SK-N-SH (cell line): ENCODE results near the gene KTN1. TPM values are rescaled to one million over a fixed set of nuclear protein-coding genes. Genes with fewer than 3 reads are reported as not detected.

Experiments used
- CTCF ChIA-PET: fragments of 300-600, 350-600 bp; formaldehyde crosslinking; extraction: SDS; loops from one replicate; lab custom pipeline; 2021; lab: Yijun Ruan, JAX
- POLR2A ChIA-PET: fragments of 350-600 bp; sonication (Branson Sonifier 250); formaldehyde crosslinking; extraction: SDS; loops from one replicate; lab custom pipeline; 2020; ENCODE audit warnings: antibody characterized with exemption, inconsistent platforms; lab: Yijun Ruan, JAX
- DNase-seq: peaks from one replicate; pipeline ENCODE4 v3.0.0; 2012
- H2AFZ ChIP-seq: fragments of 200-600 bp; sonication (generic); 2 replicates; pipeline ENCODE4 v1.8.1; 2016; ENCODE audit warnings: antibody characterized with exemption, mild to moderate bottlenecking, low read depth
- H3F3A ChIP-seq: fragments of 200-600 bp; sonication (generic); replicated peaks from 2 replicates; pipeline ENCODE3; 2016; ENCODE audit warnings: antibody characterized with exemption, mild to moderate bottlenecking; ENCODE audit not compliant: insufficient read depth
- H3K27ac ChIP-seq, 2 experiments: fragments of 200-500 bp in 1 of 2; fragments of 200-600 bp in 1 of 2; sonication (Bioruptor generic) in 1 of 2; sonication (generic), shearing (Covaris generic) in 1 of 2; 2 replicates each; pipeline versions ENCODE4 v1.5.1 to v1.6.1; 2014 to 2016; ENCODE audit warnings: low read depth in 2 of 2, inconsistent platforms in 1 of 2, low read length in 1 of 2, mild to moderate bottlenecking in 1 of 2, mixed read lengths in 1 of 2
- H3K27me3 ChIP-seq: fragments of 200-600 bp; sonication (generic), shearing (Covaris generic); 2 replicates; pipeline ENCODE4 v1.6.1; 2016; ENCODE audit warnings: mixed run types; ENCODE audit not compliant: insufficient read depth
- H3K36me3 ChIP-seq, 2 experiments: fragments of 200-500 bp in 1 of 2; fragments of 200-600 bp in 1 of 2; sonication (Bioruptor generic) in 1 of 2; sonication (generic) in 1 of 2; replicated peaks in 1 of 2; 2 replicates each; pipeline versions ENCODE3 to v1.5.1; 2014 to 2016; ENCODE audit warnings: low read length in 1 of 2, mild to moderate bottlenecking in 1 of 2; ENCODE audit not compliant: insufficient read depth in 2 of 2, control insufficient read depth in 1 of 2
- H3K4me1 ChIP-seq, 2 experiments: fragments of 200-500 bp in 1 of 2; fragments of 200-600 bp in 1 of 2; sonication (Bioruptor generic) in 1 of 2; sonication (generic), shearing (Covaris generic) in 1 of 2; 2 replicates each; pipeline versions ENCODE4 v1.5.1 to v1.6.1; 2014 to 2016; ENCODE audit warnings: low read depth in 1 of 2, low read length in 1 of 2, mixed run types in 1 of 2; ENCODE audit not compliant: insufficient read depth in 2 of 2, control insufficient read depth in 1 of 2
- H3K4me2 ChIP-seq: fragments of 200-600 bp; sonication (generic), shearing (Covaris generic); 2 replicates; pipeline ENCODE4 v1.6.1; 2017; ENCODE audit warnings: mixed run types
- H3K4me3 ChIP-seq, 2 experiments: fragments of 200-500 bp in 1 of 2; fragments of 200-600 bp in 1 of 2; sonication (Bioruptor generic) in 1 of 2; sonication (generic), shearing (Covaris generic) in 1 of 2; 2 replicates each; pipeline versions ENCODE4 v1.5.1 to v1.8.1; 2014 to 2016; ENCODE audit warnings: low read depth in 2 of 2, inconsistent platforms in 1 of 2, low read length in 1 of 2, mild to moderate bottlenecking in 1 of 2, mixed read lengths in 1 of 2, moderate library complexity in 1 of 2
- H3K79me2 ChIP-seq: fragments of 200-600 bp; sonication (generic); 2 replicates; pipeline ENCODE4 v1.8.1; 2017; ENCODE audit warnings: mild to moderate bottlenecking; ENCODE audit not compliant: insufficient read depth
- H3K9ac ChIP-seq: fragments of 200-600 bp; sonication (generic); 2 replicates; pipeline ENCODE4 v1.6.1; 2017; ENCODE audit warnings: mixed run types
- H3K9me2 ChIP-seq: fragments of 200-600 bp; sonication (generic); 2 replicates; pipeline ENCODE4 v1.6.1; 2017; ENCODE audit warnings: mixed run types
- H3K9me3 ChIP-seq: fragments of 200-600 bp; sonication (generic); 2 replicates; pipeline ENCODE4 v1.6.1; 2017; ENCODE audit warnings: mixed run types, mild to moderate bottlenecking, moderate library complexity
- H4K20me1 ChIP-seq: fragments of 200-600 bp; sonication (generic); 2 replicates; pipeline ENCODE4 v1.6.1; 2017; ENCODE audit warnings: mild to moderate bottlenecking, mixed run types; ENCODE audit not compliant: insufficient read depth
- CHD2 ChIP-seq: fragments of 150-350 bp; IDR thresholded peaks from 2 replicates; pipeline ENCODE4 v1.6.1; 2018; ENCODE audit warnings: low read length; ENCODE audit not compliant: partially characterized antibody
- FOSL2 ChIP-seq: IDR thresholded peaks from 2 replicates; pipeline ENCODE4 v1.4.0; 2012; ENCODE audit warnings: low read depth, mild to moderate bottlenecking, moderate library complexity, borderline replicate concordance
- FOXM1 ChIP-seq: IDR thresholded peaks from 2 replicates; pipeline ENCODE4 v1.4.0; 2012; ENCODE audit warnings: low read depth, mild to moderate bottlenecking
- GABPA ChIP-seq: IDR thresholded peaks from 2 replicates; pipeline ENCODE4 v1.4.0; 2012; ENCODE audit warnings: low read depth, mild to moderate bottlenecking
- IRF3 ChIP-seq: fragments of 150-350 bp; IDR thresholded peaks from 2 replicates; pipeline ENCODE4 v1.6.1; 2016; ENCODE audit warnings: mild to moderate bottlenecking, low read depth, low read length
- JUND ChIP-seq: IDR thresholded peaks from 2 replicates; pipeline ENCODE4 v1.4.0; 2012
- NRF1 ChIP-seq: IDR thresholded peaks from 2 replicates; pipeline ENCODE4 v1.6.1; 2012; ENCODE audit warnings: low read depth, mild to moderate bottlenecking, low read length
- PBX3 ChIP-seq: IDR thresholded peaks from 2 replicates; pipeline ENCODE4; 2012
- RAD21 ChIP-seq: IDR thresholded peaks from 2 replicates; pipeline ENCODE4 v1.6.1; 2012; ENCODE audit warnings: mild to moderate bottlenecking, low read length
- RCOR1 ChIP-seq: fragments of 150-350 bp; IDR thresholded peaks from 2 replicates; pipeline ENCODE4 v1.6.1; 2017; ENCODE audit warnings: antibody characterized with exemption, low read length
- RFX5 ChIP-seq: IDR thresholded peaks from 2 replicates; pipeline ENCODE4 v1.6.1; 2012; ENCODE audit warnings: mild to moderate bottlenecking, improper control_type of control experiment, low read length
- SIN3A ChIP-seq: IDR thresholded peaks from 2 replicates; pipeline ENCODE4 v1.6.1; 2012; ENCODE audit warnings: low read depth, mild to moderate bottlenecking, low read length, moderate library complexity, borderline replicate concordance
- TCF12 ChIP-seq: IDR thresholded peaks from 2 replicates; pipeline ENCODE4 v1.4.0; 2012
- USF1 ChIP-seq: IDR thresholded peaks from 2 replicates; pipeline ENCODE4 v1.4.0; 2012; ENCODE audit warnings: low read depth, borderline replicate concordance
- YY1 ChIP-seq: IDR thresholded peaks from 2 replicates; pipeline ENCODE4 v1.4.0; 2012; ENCODE audit warnings: low read depth, mild to moderate bottlenecking
- WGBS: methylation state at CpG from one replicate; pipeline ENCODE4 v1.1.6; 2017; ENCODE audit warnings: low lambda C conversion rate; 5-methylcytosine and 5-hydroxymethylcytosine counted together
- polyA plus RNA-seq, 3 experiments: library from polyadenylated mRNA; depleted of rRNA; stranded (reverse); fragments of >200 nt; gene quantifications; 2 replicates each; pipeline ENCODE4 v1.2.3, GENCODE V29; 2012
- TF ChIP-seq, protein P1 (sequence below): fragments of 200-600 bp; sonication (generic); IDR thresholded peaks from 2 replicates; pipeline ENCODE4 v1.6.1; 2017; ENCODE audit warnings: antibody characterized with exemption, mild to moderate bottlenecking, moderate library complexity
- TF ChIP-seq, protein P2 (sequence below): IDR thresholded peaks from 2 replicates; pipeline ENCODE4 v1.4.0; 2012; ENCODE audit warnings: low read depth, borderline replicate concordance
- TF ChIP-seq, protein P3 (sequence below): IDR thresholded peaks from 2 replicates; pipeline ENCODE4 v1.6.1; 2012; ENCODE audit warnings: mild to moderate bottlenecking, low read depth, low read length, moderate library complexity

KTN1 gene
- polyA plus RNA-seq, 1 of the 3 experiments (the other 2 are of a cell fraction) = 39.5 TPM

DNA sequence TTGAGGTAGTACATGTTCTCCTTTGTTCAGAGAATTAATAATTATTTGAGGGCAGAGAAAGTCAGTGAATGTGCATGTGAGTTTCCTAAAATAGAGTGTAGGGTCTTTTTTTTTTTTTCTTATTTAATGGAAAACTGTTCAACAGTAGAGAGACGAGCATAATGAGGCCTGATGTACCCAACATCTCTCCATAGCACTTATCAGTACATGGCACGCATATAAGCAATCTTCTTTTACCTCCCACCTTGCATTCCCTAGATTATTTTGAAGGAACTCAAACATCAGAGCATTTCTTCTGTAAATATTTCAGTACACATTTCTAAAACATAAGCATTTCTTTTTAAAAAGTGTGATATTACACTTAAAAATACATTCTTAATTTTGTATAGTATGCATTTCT, 87.8 kb downstream of the KTN1 start (continued):
- TF ChIP-seq RFX5 = no peak
- TF ChIP-seq, protein P1, sequence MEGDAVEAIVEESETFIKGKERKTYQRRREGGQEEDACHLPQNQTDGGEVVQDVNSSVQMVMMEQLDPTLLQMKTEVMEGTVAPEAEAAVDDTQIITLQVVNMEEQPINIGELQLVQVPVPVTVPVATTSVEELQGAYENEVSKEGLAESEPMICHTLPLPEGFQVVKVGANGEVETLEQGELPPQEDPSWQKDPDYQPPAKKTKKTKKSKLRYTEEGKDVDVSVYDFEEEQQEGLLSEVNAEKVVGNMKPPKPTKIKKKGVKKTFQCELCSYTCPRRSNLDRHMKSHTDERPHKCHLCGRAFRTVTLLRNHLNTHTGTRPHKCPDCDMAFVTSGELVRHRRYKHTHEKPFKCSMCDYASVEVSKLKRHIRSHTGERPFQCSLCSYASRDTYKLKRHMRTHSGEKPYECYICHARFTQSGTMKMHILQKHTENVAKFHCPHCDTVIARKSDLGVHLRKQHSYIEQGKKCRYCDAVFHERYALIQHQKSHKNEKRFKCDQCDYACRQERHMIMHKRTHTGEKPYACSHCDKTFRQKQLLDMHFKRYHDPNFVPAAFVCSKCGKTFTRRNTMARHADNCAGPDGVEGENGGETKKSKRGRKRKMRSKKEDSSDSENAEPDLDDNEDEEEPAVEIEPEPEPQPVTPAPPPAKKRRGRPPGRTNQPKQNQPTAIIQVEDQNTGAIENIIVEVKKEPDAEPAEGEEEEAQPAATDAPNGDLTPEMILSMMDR = no peak
- TF ChIP-seq USF1 = no peak

DNA sequence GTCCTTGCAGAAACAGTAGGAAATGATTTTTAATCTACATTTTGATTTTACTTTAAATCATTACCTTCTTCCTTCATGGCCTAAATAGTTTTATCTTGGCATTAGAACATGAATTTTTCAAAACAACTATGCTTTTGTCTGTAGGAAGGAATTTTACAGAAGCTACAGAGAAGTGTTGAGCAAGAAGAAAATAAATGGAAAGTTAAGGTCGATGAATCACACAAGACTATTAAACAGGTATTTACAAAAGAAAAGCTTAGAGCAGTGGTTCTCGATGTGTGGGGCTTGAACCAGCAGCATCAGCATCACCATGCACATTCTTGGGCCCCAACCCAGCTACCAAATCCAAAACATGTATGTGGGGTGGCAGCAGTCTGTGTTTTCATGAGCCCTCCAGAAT, 91.6 kb downstream of the KTN1 start:
- Histone ChIP-seq H3K27ac (no peak overlapping the region), H3K9me2 (no peaks in the 10 kb centered on the region), H3K9me3 (no peaks in the 10 kb centered on the region), H3K9ac (no peak overlapping the region), H3K27me3 (no peaks in the 10 kb centered on the region), H3K4me2 (no peak overlapping the region), H3K36me3 (peaks cover 77 to 81% of the 10 kb centered on the region in 2 experiments), H3F3A (no peaks in the 10 kb centered on the region), H2AFZ (no peak overlapping the region), H3K79me2 (no peaks in the 10 kb centered on the region), H3K4me1 (no peaks in the 10 kb centered on the region; a peak in 1 of 4 replicates), H4K20me1 (no peaks in the 10 kb centered on the region), H3K4me3 (no peak overlapping the region)
- no peak for DNase-seq
- ChIA-PET CTCF (interaction anchor here (0.6 to 2.1 kb wide), 3 partner anchors 23 to 234 kb away, joined by 3 to 6 read pairs (median 5); no protein-coding TSS in a partner anchor), POLR2A (no interaction called here)
- WGBS = 91% methylated on average over 2 of the region's 2 CpGs
- TF ChIP-seq GABPA (no peak), SIN3A (no peak), PBX3 (no peak), NRF1 (no peak), FOXM1 (no peak), JUND (no peak), FOSL2 (no peak), RAD21 (no peak), TCF12 (no peak), RCOR1 (no peak), YY1 (no peak), USF1 (no peak), IRF3 (no peak), CHD2 (no peak)
- TF ChIP-seq, protein P2, sequence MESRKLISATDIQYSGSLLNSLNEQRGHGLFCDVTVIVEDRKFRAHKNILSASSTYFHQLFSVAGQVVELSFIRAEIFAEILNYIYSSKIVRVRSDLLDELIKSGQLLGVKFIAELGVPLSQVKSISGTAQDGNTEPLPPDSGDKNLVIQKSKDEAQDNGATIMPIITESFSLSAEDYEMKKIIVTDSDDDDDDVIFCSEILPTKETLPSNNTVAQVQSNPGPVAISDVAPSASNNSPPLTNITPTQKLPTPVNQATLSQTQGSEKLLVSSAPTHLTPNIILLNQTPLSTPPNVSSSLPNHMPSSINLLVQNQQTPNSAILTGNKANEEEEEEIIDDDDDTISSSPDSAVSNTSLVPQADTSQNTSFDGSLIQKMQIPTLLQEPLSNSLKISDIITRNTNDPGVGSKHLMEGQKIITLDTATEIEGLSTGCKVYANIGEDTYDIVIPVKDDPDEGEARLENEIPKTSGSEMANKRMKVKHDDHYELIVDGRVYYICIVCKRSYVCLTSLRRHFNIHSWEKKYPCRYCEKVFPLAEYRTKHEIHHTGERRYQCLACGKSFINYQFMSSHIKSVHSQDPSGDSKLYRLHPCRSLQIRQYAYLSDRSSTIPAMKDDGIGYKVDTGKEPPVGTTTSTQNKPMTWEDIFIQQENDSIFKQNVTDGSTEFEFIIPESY = no peak
- TF ChIP-seq, protein P3, sequence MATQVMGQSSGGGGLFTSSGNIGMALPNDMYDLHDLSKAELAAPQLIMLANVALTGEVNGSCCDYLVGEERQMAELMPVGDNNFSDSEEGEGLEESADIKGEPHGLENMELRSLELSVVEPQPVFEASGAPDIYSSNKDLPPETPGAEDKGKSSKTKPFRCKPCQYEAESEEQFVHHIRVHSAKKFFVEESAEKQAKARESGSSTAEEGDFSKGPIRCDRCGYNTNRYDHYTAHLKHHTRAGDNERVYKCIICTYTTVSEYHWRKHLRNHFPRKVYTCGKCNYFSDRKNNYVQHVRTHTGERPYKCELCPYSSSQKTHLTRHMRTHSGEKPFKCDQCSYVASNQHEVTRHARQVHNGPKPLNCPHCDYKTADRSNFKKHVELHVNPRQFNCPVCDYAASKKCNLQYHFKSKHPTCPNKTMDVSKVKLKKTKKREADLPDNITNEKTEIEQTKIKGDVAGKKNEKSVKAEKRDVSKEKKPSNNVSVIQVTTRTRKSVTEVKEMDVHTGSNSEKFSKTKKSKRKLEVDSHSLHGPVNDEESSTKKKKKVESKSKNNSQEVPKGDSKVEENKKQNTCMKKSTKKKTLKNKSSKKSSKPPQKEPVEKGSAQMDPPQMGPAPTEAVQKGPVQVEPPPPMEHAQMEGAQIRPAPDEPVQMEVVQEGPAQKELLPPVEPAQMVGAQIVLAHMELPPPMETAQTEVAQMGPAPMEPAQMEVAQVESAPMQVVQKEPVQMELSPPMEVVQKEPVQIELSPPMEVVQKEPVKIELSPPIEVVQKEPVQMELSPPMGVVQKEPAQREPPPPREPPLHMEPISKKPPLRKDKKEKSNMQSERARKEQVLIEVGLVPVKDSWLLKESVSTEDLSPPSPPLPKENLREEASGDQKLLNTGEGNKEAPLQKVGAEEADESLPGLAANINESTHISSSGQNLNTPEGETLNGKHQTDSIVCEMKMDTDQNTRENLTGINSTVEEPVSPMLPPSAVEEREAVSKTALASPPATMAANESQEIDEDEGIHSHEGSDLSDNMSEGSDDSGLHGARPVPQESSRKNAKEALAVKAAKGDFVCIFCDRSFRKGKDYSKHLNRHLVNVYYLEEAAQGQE = no peak
